IPS-NIHi11 (cell line): ENCODE results near the gene PIRT.
"Not testable (repeated sequence)": the region's sequence is repeated elsewhere in the genome, so short reads cannot be mapped to it uniquely, and the experiment has no call there.

Source experiments
- DNase-seq: peaks from one replicate; pipeline ENCODE4 v3.0.0; 2012; ENCODE audit warnings: mixed read lengths, low spot score

Gene PIRT

DNA sequence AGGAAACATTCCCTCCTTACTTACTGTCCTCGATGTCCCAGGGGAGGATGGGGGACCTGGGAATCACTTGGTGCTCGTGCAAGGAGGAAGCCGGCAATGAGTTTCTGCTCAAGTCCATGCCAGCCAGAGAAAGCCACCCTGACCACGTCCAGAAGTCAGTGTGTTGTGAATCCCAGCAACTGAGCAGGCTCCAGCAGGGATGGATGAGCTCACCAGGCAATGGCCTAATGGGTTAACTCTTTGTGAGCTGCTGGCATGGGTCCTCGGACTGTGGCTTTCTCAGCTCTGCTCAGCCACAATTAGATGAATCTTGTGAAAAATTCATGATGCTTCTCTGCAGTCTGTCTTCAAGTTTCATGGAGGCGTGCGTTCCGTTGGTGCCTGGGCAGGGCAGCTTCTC lies at the start of gene PIRT:
Gene PIRT, minus strand, starts transcription at position 167 of the 400 bp plus-strand sequence. CDS start 12,442 bp downstream, outside the sequence.
- DNase-seq = no peak

- no peak for DNase-seq
These were observed 44.1 kb upstream of the PIRT start for GRCh38 chr17:10881959-10882358.

GRCh38 chr17:10879190-10879836 lies 41.4 kb upstream of the PIRT start:
- peak; percentile 48 for DNase-seq

GRCh38 chr17:10875984-10876555 lies 38.2 kb upstream of the PIRT start:
- DNase-seq = peak; percentile 72

GRCh38 chr17:10875430-10875851 lies 37.6 kb upstream of the PIRT start:
- peak; percentile 71 for DNase-seq

DNA sequence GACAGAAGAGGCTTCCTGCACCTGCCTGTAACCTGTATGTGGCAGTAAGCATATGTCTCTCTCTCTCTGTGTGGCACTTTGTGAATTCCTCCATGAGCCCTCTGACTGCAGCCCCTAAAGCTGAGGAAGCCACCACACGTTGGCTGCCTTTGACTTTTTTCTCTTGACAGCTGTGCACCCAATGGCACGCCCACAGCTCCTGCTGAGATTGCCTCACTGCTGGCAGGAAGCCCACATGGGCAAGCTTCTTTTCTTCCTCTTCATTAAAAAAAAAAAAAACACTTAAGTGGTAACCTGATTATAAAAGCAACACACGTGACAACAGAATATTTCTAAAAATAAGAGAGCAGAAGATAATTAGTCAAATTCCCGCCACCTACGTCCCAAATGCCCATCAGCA lies 34.0 kb upstream of the PIRT start:
- no peak for DNase-seq

- DNase-seq = no peak
These were observed 32.6 kb upstream of the PIRT start for GRCh38 chr17:10870336-10871050.

DNA sequence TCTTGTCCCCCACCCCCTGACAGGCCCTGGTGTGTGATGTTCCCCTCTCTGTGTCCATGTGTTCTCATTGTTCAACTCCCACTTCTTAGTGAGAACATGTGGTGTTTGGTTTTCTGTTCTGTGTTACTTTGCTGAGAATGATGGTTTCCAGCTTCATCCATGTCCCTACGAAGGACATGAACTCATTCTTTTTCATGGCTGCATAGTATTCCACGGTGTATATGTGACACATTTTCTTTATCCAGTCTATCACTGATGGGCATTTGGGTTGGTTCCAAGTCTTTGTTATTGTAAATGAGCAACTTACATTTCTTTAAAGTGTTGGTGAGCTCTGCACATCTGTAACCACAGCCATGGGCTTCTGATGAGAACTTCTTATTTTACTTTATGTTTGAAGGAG lies 30.9 kb upstream of the PIRT start:
- not testable (repeated sequence) for DNase-seq

DNA sequence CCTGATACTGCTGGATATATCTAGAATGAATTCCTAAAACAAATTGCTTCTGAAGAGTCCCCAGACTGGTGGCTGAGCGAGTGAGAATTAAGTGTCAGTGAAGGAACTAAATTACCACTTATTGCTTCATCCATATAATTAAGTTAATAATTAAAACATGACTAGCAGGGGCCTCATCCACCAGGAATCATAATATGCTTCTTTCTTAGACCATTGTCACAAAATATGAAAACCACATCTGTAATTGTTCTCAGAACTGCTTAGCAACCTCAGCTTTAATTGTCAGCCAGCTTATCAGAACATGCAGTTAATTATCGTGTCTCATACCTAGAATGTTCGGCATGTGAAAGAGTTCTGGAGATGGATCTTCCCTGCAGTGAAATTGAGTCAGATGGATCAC lies 21.2 kb upstream of the PIRT start:
- DNase-seq = no peak

- DNase-seq = no peak
These were observed 20.1 kb upstream of the PIRT start for GRCh38 chr17:10857976-10858375.

DNA sequence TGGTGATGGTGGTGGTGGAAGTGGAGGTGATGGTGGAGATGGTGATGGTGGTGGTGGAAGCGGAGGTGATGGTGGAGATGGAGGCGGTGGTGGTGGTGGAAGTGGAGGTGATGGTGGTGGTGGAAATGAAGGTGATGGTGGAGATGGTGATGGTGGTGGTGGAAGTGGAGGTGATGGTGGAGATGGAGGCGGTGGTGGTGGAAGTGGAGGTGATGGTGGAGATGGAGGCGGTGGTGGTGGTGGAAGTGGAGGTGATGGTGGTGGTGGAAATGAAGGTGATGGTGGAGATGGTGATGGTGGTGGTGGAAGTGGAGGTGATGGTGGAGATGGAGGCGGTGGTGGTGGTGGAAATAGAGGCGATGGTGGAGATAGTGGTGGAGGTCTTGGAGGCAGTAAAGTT lies 8.7 kb upstream of the PIRT start:
- not testable (repeated sequence) for DNase-seq

GRCh38 chr17:10845388-10845751 lies 7.5 kb upstream of the PIRT start:
- DNase-seq = no peak

- DNase-seq = peak; percentile 90
These were observed 6.9 kb upstream of the PIRT start for GRCh38 chr17:10844621-10845387.

GRCh38 chr17:10843811-10844210 lies 5.9 kb upstream of the PIRT start:
- DNase-seq = peak; percentile 44

GRCh38 chr17:10842658-10843057 lies 4.8 kb upstream of the PIRT start:
- no peak for DNase-seq

DNA sequence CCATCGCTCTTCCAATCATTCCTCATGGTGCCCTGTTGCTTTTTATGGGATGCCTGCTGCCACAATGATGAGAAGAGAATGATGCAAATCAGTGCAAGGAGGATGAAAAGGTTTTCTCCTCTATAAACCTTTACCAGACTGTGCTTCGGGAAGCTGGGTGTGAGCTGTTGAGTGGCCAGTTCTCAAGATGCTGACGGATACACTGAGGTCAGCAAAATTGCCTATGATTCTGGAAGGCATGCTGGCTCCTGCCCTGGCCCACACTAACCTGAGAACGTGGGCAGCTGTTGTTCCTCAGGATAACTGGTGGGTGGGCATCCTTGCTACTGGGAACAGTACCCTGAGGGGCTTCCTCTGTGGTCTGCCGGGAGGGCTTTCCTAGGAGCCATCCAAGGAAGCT lies 795 bp upstream of the PIRT start:
- no peak for DNase-seq

- DNase-seq = no peak
These were observed 809 bp downstream of the PIRT start for GRCh38 chr17:10836966-10837590.

DNA sequence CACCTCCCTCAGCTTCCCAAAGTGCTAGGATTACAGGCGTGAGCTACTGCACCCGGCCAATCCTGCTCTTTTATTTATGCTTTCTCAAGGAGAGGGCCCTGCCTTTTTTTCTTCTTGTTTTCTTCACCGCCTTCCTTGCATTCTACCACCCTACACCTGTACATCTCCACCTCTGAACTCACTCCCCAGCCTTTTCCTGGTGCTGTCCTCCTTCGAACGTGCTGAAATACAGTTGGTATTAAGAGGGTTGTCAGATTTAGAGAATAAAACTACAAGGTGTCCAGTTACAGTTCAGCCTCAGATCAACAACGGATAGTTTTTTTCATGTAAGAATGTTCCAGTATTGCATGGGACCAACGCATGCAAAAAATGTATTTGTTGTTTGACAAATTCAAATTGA lies 1.7 kb downstream of the PIRT start:
- no peak for DNase-seq

- no peak for DNase-seq
These were observed 6.2 kb downstream of the PIRT start for GRCh38 chr17:10831696-10832095.

GRCh38 chr17:10827898-10828552 lies 9.9 kb downstream of the PIRT start:
- no peak for DNase-seq

DNA sequence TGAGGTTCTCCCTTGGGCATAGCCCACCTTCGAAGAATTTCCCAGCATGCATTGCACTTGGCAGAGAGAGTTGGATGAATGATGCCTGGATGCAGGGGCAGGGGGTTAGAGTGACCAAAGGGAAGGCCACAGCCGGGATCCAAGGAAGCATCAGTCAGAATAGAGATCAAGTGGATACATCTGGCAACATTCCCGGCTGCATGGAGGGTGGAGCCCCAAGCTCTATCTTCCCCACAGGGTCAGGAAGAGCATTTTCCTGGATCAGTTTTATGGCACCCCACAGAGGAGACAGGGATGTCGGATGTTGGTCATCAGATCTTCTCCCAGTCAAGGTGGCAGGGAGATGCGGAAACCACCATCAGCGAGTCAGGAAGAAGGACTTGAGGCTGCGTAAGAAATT lies 13.0 kb downstream of the PIRT start:
- DNase-seq = no peak

DNA sequence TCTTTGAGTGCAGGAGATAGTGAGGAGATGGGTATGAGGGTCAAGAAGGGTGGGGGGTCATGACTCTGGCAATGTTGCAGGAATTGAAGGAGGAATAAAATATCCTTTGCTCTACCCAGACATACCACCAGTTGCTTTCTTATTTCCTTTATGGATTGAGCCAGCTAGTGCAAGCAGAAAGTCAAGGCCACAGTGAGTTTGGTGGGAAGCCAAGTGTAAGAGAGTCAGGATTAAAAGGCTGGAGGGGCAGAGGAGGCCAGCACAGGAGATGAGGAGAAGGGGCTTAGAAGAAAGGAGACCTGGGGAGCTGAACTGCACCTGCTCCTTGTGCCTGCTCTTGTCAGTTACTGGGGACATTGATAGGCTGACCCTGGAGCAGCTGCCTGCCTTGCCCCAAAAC lies 16.1 kb downstream of the PIRT start:
- no peak for DNase-seq
